ENCODE results near the gene KIFBP.

The KIFBP gene

DNA sequence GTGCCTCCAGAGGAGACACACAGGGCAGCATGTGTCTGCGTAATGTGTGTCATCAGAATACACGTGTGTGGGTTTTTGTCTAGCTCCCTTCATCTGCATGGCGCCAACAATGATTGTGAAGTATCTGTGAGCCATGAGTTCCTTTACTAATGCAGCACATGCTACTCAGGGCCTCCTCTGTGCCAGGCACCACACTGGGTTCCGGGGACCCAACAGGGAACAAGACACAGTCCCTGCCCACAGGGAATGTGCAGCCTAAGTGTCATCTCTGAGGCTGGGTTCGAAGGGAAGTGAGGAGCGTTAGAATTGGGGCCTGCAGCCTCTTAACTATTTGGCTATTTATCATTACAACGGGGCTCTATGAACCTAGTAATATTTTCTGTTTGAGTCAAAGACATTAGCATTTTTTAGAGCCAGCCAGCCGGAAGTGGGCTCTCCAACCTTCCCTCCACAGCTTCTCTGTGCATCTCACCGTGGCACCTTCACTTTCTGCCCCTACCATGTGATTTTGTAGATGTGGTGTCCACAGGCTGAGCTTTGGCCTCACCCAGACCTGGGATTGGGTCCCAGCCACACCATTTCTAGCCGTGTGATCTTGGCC, 55.4 kb downstream of the KIFBP start:
- DNase-seq (ENCODE audit: insufficient read length, low spot score) (no peak), FAIRE-seq (no peak)
- no peak for TF ChIP-seq CTCF (IDR thresholded peaks at IDR 0.05; ENCODE audit: insufficient read depth, missing control alignments)

GRCh38 chr10:69044546-69044945, 55.9 kb downstream of the KIFBP start:
- DNase-seq (ENCODE audit: insufficient read length, low spot score) (no peak), FAIRE-seq (no peak)
- TF ChIP-seq CTCF (IDR thresholded peaks at IDR 0.05; ENCODE audit: insufficient read depth, missing control alignments), result no peak

DNA sequence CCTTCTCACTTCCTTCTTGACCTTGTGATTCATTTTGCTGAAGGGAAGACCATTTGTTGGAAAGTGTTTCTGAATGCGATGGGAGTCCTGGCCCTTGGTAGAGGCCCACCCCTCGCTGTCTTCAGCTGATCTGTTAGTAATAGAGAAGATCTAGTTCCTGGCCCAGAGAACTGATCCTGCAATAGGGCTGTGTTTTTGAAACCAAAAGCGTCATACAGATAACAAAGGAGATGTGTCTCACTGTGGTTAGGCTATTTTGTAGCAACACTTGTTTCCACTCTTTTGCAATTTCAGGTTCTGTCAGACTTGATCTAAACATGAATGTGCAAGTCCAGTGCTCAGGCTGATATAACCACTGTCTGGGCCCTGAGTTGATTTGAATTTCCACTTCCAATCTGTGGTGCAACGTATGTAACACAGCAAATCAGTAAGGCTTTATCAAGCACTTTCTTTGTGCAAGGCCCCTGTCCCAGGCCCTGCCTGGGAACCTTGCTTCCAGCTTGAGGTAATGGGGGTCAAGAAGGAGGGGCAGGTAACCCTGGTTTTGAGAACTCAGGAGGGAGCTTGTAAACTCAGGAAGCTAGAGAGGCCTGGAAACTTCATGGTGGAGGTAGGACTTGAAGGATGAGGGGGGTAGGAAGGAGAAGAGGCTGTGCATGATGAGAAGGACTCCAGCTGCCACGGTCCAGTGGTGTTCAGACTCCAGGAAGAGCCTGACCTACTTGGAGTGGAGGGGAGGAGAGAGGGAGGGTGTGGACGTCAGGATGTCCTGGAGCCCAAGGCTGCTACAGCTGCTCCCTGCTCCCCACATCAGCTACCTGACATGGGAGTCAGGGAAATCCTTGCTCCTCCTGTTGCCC, 57.1 kb downstream of the KIFBP start:
- no peak for FAIRE-seq
- DNase-seq (ENCODE audit: insufficient read length, low spot score), result no peak

GRCh38 chr10:69047111-69047832, 58.7 kb downstream of the KIFBP start:
- TF ChIP-seq CTCF (IDR thresholded peaks at IDR 0.05; ENCODE audit: insufficient read depth, missing control alignments), result no peak
- FAIRE-seq (no peak), DNase-seq (ENCODE audit: insufficient read length, low spot score) (no peak)

More for the DNA sequence above, 57.1 kb downstream of the KIFBP start:
- TF ChIP-seq CTCF (IDR thresholded peaks at IDR 0.05; ENCODE audit: insufficient read depth, missing control alignments), result no peak

DNA sequence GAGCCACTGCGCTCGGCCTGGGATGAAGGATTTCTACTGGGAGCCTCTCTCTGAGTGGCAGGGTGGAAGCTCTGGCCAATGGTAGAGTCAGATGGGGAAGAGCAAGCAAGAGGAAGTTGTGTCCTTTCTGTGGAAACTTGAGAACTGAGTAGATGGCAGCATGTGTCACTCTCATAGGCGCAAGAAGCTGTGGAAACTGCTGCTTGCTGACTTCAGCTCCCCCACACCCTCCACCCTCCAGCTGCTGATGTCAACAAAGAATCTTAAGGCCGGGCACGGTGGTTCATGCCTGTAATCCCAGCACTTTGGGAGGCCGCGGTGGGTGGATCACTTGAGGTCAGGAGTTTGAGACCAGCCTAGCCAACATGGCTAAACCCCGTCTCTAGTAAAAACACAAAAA, 59.5 kb downstream of the KIFBP start:
- no peak for FAIRE-seq
- DNase-seq (ENCODE audit: insufficient read length, low spot score), result no peak
- TF ChIP-seq CTCF (IDR thresholded peaks at IDR 0.05; ENCODE audit: insufficient read depth, missing control alignments), result no peak

- TF ChIP-seq CTCF (IDR thresholded peaks at IDR 0.05; ENCODE audit: insufficient read depth, missing control alignments), result no peak
- DNase-seq (ENCODE audit: insufficient read length, low spot score), result no peak
Observed at GRCh38 chr10:69049566-69049961, 61.0 kb downstream of the KIFBP start.

More at GRCh38 chr10:69049566-69049961, 61.0 kb downstream of the KIFBP start:
- FAIRE-seq, result no peak
